ENCODE data around the gene SHB.

- TF ChIP-seq, protein P1, sequence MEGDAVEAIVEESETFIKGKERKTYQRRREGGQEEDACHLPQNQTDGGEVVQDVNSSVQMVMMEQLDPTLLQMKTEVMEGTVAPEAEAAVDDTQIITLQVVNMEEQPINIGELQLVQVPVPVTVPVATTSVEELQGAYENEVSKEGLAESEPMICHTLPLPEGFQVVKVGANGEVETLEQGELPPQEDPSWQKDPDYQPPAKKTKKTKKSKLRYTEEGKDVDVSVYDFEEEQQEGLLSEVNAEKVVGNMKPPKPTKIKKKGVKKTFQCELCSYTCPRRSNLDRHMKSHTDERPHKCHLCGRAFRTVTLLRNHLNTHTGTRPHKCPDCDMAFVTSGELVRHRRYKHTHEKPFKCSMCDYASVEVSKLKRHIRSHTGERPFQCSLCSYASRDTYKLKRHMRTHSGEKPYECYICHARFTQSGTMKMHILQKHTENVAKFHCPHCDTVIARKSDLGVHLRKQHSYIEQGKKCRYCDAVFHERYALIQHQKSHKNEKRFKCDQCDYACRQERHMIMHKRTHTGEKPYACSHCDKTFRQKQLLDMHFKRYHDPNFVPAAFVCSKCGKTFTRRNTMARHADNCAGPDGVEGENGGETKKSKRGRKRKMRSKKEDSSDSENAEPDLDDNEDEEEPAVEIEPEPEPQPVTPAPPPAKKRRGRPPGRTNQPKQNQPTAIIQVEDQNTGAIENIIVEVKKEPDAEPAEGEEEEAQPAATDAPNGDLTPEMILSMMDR (conservative IDR thresholded peaks at IDR 0.05), result no peak
- TF ChIP-seq EZH2 (IDR thresholded peaks at IDR 0.05; ENCODE audit: low read depth), result no peak
Measured at GRCh38 chr9:37908283-37908682, 160.7 kb downstream of the SHB start.
